Tongue (tissue), 2 donors: ENCODE results near the gene BLNK. TPM values are rescaled to one million over a fixed set of nuclear protein-coding genes. Genes with fewer than 3 reads are reported as not detected.
A peak's percentile ranks its signal among the peaks of the same experiment; 100 is the strongest.
"Not testable (repeated sequence)": the region's sequence is repeated elsewhere in the genome, so short reads cannot be mapped to it uniquely, and the experiment has no call there.

Experiments
- DNase-seq: peaks from one replicate; pipeline ENCODE4 v3.0.0-alpha.2; 2015
- total RNA-seq: library from RNA; depleted of rRNA; stranded (reverse); fragments of >200 nt; gene quantifications from one replicate; pipeline ENCODE4 v1.2.3, GENCODE V29; 2014

BLNK gene
- 2.2 TPM for total RNA-seq

GRCh38 chr10:96271016-96271815, at the start of gene BLNK:
TSS of gene BLNK (minus strand) at chr10:96271569. CDS start at chr10:96271398, 171 bp downstream.
- DNase-seq = peak; percentile 69

- DNase-seq = no peak
Measured at GRCh38 chr10:96319754-96320474, 48.5 kb upstream of the BLNK start.

GRCh38 chr10:96317067-96317833, 45.9 kb upstream of the BLNK start:
- DNase-seq = no peak

- no peak for DNase-seq
Measured at GRCh38 chr10:96313344-96313743, 42.0 kb upstream of the BLNK start.

GRCh38 chr10:96311180-96311715, 39.9 kb upstream of the BLNK start:
- DNase-seq = no peak

GRCh38 chr10:96310321-96310669, 38.9 kb upstream of the BLNK start:
- DNase-seq = no peak

- DNase-seq = no peak
Measured at GRCh38 chr10:96309628-96310320, 38.4 kb upstream of the BLNK start.

GRCh38 chr10:96308854-96309253, 37.5 kb upstream of the BLNK start:
- not testable (repeated sequence) for DNase-seq

- peak; percentile 26 for DNase-seq
Measured at GRCh38 chr10:96306516-96306915, 35.1 kb upstream of the BLNK start.

- DNase-seq = no peak
Measured at GRCh38 chr10:96305019-96305418, 33.6 kb upstream of the BLNK start.

- DNase-seq = no peak
Measured at GRCh38 chr10:96304230-96304629, 32.9 kb upstream of the BLNK start, which contains the start of gene DNTT. TSS of gene DNTT (plus strand) at chr10:96304434. CDS start at chr10:96304498, 64 bp downstream.

- no peak for DNase-seq
Measured at GRCh38 chr10:96301616-96302015, 30.2 kb upstream of the BLNK start.

GRCh38 chr10:96299383-96299782, 28.0 kb upstream of the BLNK start:
- peak; percentile 37 for DNase-seq

GRCh38 chr10:96298362-96298761, 27.0 kb upstream of the BLNK start:
- DNase-seq = no peak

- no peak for DNase-seq
Measured at GRCh38 chr10:96297486-96297885, 26.1 kb upstream of the BLNK start.

- no peak for DNase-seq
Measured at GRCh38 chr10:96295475-96295874, 24.1 kb upstream of the BLNK start.

GRCh38 chr10:96292971-96293920, 21.9 kb upstream of the BLNK start:
- DNase-seq = peak; percentile 67

GRCh38 chr10:96290368-96291133, 19.2 kb upstream of the BLNK start:
- DNase-seq = no peak

GRCh38 chr10:96289218-96289910, 18.0 kb upstream of the BLNK start:
- DNase-seq = no peak
